Heart right ventricle (tissue), 16 donors: Measurements from ENCODE around the gene PODN. TPM values are rescaled to one million over a fixed set of nuclear protein-coding genes. Genes with fewer than 3 reads are reported as not detected.

Source experiments
- ATAC-seq, 8 donors: fragments of 200-7000 bp; cut with Tn5 transposase; one replicate each; pipeline ENCODE4 v1.9.1; 2020; ENCODE audit warnings: mild to moderate bottlenecking in 8 of 8, moderate library complexity in 8 of 8, moderate number of reproducible peaks in 1 of 8
- DNase-seq, 2 donors: peaks; one replicate each; pipeline ENCODE4 v3.0.0-alpha.2; 2020
- H3K27ac ChIP-seq, 10 donors: fragments of 200-600 bp; sonication (generic) in 2 of 10; one replicate each; pipeline versions ENCODE4 v1.5.0 to v1.8.0; 2020 to 2022; ENCODE audit warnings: mild to moderate bottlenecking in 3 of 10
- H3K27me3 ChIP-seq, 7 donors: fragments of 200-600 bp; one replicate each; pipeline ENCODE4 v1.8.0; 2021 to 2022; ENCODE audit warnings: mild to moderate bottlenecking in 2 of 7
- H3K36me3 ChIP-seq, 9 donors: fragments of 200-600 bp; sonication (generic) in 1 of 9; one replicate each; pipeline versions ENCODE4 v1.5.0 to v1.8.0; 2020 to 2022; ENCODE audit warnings: mild to moderate bottlenecking in 2 of 9
- H3K4me1 ChIP-seq, 9 donors: fragments of 200-600 bp; sonication (generic) in 1 of 9; one replicate each; pipeline versions ENCODE4 v1.5.0 to v1.8.0; 2020 to 2022; ENCODE audit warnings: mild to moderate bottlenecking in 4 of 9
- H3K4me3 ChIP-seq, 10 donors: fragments of 200-600 bp; sonication (generic) in 2 of 10; one replicate each; pipeline versions ENCODE4 v1.5.0 to v1.8.0; 2020 to 2022; ENCODE audit warnings: mild to moderate bottlenecking in 7 of 10, moderate library complexity in 2 of 10
- H3K9me3 ChIP-seq, 11 donors: fragments of 200-600 bp in 10 of 11; sonication (generic) in 2 of 11; one replicate each; pipeline versions ENCODE4 v1.5.0 to v1.8.0; 2013 to 2022; ENCODE audit warnings: mild to moderate bottlenecking in 2 of 11, control low read depth in 1 of 11, moderate library complexity in 1 of 11
- WGBS, 2 donors: extraction: QIAGEN DNeasy Blood & Tissue Kit; methylation state at CpG; one replicate each; pipeline ENCODE4 v1.1.7; 2013; ENCODE audit warnings: inconsistent platforms in 1 of 2; 5-methylcytosine and 5-hydroxymethylcytosine counted together
- intact Hi-C, 10 donors: fragments of 100-400 bp; cut with DNase I; formaldehyde crosslinking; loops; one replicate each; pipeline versions ENCODE4 v1.11.1 to v1.14.2; 2022
- polyA plus RNA-seq, 2 donors: library from polyadenylated mRNA; stranded (reverse); fragments of 200-250 nt; gene quantifications; one replicate each; pipeline ENCODE4 v1.2.3, GENCODE V29; 2013
- total RNA-seq, 10 donors: library from RNA; stranded (reverse); fragmentation: NEBNext Ultra II Directional in 3 of 10; extraction: Animal tissue kit (Norgen Biotek cat#: 25700) in 3 of 10; gene quantifications; one replicate each; pipeline versions ENCODE4 v1.2.1 to v1.2.4, GENCODE V29; 2021 to 2023
- TF ChIP-seq, protein P1 (sequence below), 9 donors: fragments of 200-600 bp; sonication (generic) in 2 of 9; IDR thresholded peaks; one replicate each; pipeline versions ENCODE4 v1.5.0 to v1.8.0; 2021 to 2022; ENCODE audit warnings: antibody characterized with exemption in 9 of 9, mild to moderate bottlenecking in 5 of 9, moderate library complexity in 1 of 9
- donor health status: Arrhythmogenic right ventricular cardiomyopathy.
- donor health status: ischemic (EF 13 %, LVEDD 7.1; RV severe dilation, severe dysfunction).
- donor health status: healthy with polysubstance abuse.
- donor health status: DM: no; HTN: yes; CAD: no.
- donor health status: DM: no; HTN: no; CAD: no.
- donor health status: ischemic (EF 25% LVEDD 6.9; RV normal size, moderate dysfunction).
- donor health status: ischemic (EF 25% LVEDD 5.7; RV mildly dilated, moderate dysfunction).
- donor health status: healthy.
- donor health status: DM: yes; HTN: yes; CAD: no.
- donor health status: Ischemic cardiomyopathy.
- donor health status: ischemic (EF 35%, LVEDD 5.7; RV mildly dilated, moderate dysfunction).
- donor health status: nonischemic (EF 11% LVEDD 7.7; RV severe dilation, severe dysfunction).
- donor health status: DM: yes; HTN: yes; CAD: no.
- donor health status: PGD.
- donor health status: ischemic (EF 29% LVEDD 5.4; RV normal size, mild dysfunction).
- donor health status: nonischemic (EF 23%, LVEDD 6.1; RV moderate dilation, normal function).

PODN gene
- total and polyA plus RNA-seq, 12 donors: 11.2 to 27.4 (median 15.4) TPM

DNA sequence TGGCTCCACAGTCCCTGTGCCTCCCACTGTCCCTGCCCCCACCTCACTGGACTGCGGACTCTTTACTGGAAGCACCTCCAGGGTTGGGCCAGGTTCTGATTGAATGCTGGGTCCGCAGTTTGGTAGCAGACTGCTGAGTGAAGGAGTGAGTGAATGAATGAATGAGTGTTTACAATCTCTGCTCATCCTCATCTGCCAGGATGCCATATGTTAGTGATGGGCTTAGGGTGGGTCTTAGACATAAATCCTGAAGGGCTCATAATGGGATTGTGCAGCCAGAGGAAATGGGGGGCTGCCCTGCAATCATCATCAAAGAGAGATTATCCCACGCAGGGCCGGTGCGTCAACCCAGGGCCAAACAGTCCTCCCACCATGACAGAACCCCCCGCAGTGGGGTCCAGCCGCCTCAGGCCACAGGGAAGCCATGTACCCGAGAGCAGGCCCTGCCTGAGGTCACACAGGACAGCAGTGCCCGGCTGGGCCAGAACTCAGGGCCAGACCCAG is 54.3 kb downstream of the PODN start:
- TF ChIP-seq, protein P1, sequence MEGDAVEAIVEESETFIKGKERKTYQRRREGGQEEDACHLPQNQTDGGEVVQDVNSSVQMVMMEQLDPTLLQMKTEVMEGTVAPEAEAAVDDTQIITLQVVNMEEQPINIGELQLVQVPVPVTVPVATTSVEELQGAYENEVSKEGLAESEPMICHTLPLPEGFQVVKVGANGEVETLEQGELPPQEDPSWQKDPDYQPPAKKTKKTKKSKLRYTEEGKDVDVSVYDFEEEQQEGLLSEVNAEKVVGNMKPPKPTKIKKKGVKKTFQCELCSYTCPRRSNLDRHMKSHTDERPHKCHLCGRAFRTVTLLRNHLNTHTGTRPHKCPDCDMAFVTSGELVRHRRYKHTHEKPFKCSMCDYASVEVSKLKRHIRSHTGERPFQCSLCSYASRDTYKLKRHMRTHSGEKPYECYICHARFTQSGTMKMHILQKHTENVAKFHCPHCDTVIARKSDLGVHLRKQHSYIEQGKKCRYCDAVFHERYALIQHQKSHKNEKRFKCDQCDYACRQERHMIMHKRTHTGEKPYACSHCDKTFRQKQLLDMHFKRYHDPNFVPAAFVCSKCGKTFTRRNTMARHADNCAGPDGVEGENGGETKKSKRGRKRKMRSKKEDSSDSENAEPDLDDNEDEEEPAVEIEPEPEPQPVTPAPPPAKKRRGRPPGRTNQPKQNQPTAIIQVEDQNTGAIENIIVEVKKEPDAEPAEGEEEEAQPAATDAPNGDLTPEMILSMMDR (IDR thresholded peaks at IDR 0.05): no peak
- H3K9me3 ChIP-seq: peaks cover 0 to 9% (median 0%) of the 10 kb centered on the region in 11 donors
- DNase-seq: no peak
- no peaks in the 10 kb centered on the region for H3K27me3 ChIP-seq
- 80% methylated on average over 9 of the region's 9 CpGs for WGBS, 2 donors
- ATAC-seq: no peak
- no peaks in the 10 kb centered on the region for H3K36me3 ChIP-seq
- no peak overlapping the region for H3K27ac ChIP-seq
- H3K4me3 ChIP-seq: no peak overlapping the region
- intact Hi-C loops: no loop called here
- H3K4me1 ChIP-seq: peaks cover 0 to 31% (median 6%) of the 10 kb centered on the region in 9 donors

DNA sequence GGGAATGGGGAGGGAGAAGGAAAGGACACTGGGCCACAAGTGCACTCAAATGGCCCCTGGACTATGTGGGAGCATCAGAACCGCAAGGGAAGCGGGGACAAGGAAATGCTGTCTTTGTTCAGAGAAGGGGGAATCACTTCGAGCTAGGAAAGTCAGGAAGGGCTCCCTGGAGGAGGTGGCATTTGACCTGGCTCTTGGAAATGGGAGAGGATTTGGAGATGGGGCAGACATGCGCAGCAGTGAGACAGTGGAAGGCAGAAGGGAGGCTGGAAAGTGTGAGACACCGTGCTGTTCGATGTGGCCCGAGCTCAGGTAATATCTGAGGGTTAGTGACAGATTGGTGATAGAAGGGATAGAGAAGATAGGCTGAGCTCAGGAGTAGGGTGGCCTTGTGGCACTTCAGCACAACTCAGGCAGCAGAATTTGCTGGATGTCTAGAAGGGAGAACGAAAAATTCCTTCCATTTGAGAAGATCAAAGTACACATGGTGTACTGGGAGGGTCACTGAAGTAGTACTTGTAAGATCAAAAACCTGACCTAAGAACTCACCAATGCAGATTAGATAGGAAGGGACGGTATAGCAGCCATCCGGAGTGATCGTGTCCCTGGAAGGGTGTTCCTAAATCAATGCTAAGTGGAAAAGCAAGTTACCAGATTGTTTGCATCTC is 55.1 kb downstream of the PODN start:
- TF ChIP-seq, protein P1 (IDR thresholded peaks at IDR 0.05): no peak
- Histone ChIP-seq H3K9me3 (peaks cover 0 to 6% (median 0%) of the 10 kb centered on the region in 11 donors), H3K27ac (no peak overlapping the region), H3K36me3 (no peaks in the 10 kb centered on the region), H3K27me3 (no peaks in the 10 kb centered on the region), H3K4me3 (no peak overlapping the region), H3K4me1 (peaks cover 0 to 38% (median 13%) of the 10 kb centered on the region in 9 donors)
- intact Hi-C loops: no loop called here
- no peak for ATAC-seq
- DNase-seq: no peak
- WGBS, 2 donors: 88 to 91% methylated on average over 11 of the region's 11 CpGs

DNA sequence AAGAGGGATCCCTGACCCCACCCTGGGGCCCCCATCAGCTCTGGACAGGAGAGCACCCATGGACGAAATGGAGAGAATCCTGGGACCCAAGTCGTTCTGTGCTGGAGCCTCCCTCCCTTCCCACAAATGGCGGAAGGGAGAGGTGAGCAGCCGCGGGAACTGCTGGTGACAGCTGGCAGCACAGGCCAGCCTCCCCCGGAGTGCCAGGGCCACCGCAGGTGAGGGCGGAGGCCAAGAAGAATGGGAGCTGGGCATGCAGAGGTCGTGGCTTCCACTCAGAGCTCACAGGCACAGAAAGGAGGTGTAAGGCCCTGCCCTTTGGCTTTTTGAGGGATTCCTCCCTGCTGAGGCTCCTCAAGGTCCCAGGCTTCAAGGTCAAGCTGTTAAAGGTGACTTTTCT is 55.8 kb downstream of the PODN start:
- ATAC-seq: no peak
- intact Hi-C loops: no loop called here
- no peaks in the 10 kb centered on the region for H3K36me3 ChIP-seq
- H3K27me3 ChIP-seq: no peaks in the 10 kb centered on the region
- H3K4me3 ChIP-seq: no peak overlapping the region
- no peak for DNase-seq
- 90 to 92% methylated on average over 9 of the region's 9 CpGs for WGBS, 2 donors
- H3K27ac ChIP-seq: no peak overlapping the region
- TF ChIP-seq, protein P1 (IDR thresholded peaks at IDR 0.05): no peak
- no peaks in the 10 kb centered on the region for H3K9me3 ChIP-seq
- peaks cover 7 to 45% (median 21%) of the 10 kb centered on the region in 9 donors for H3K4me1 ChIP-seq

DNA sequence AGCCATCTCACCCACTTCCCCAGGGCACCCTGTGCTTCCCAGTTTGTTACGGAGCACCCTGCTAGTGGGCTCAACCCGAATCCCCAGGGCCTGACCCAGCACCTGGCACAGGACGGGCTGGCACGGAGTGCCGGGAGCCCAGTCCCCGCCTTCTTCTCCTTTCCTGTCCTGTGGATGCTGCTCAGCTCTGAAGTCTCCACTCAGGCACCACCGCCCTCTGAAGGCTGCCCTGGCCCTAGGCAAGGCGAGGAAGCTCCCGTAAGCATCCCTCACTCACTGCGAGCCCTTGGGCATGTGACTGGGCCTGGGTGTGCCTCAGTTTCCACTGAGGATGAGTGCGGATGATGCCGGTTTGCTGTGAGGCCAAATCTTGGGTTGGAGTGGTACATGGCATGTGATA is 58.6 kb downstream of the PODN start:
- Histone ChIP-seq H3K27me3 (no peaks in the 10 kb centered on the region), H3K4me3 (no peak overlapping the region), H3K4me1 (peaks cover 17 to 67% (median 45%) of the 10 kb centered on the region in 9 donors), H3K9me3 (no peaks in the 10 kb centered on the region), H3K36me3 (no peaks in the 10 kb centered on the region), H3K27ac (peak overlapping the region in 6 of 10 donors; percentile 40 to 93 (median 83))
- TF ChIP-seq, protein P1 (IDR thresholded peaks at IDR 0.05): no peak
- WGBS, 2 donors: 72 to 75% methylated on average over 12 of the region's 12 CpGs
- DNase-seq: no peak
- intact Hi-C loops: no loop called here
- ATAC-seq: no peak
